ENCODE results near the gene CCDC85B. TPM values are rescaled to one million over a fixed set of nuclear protein-coding genes. Genes with fewer than 3 reads are reported as not detected.

The CCDC85B gene
- total and polyA plus RNA-seq, 2 of the 13 experiments (the other 11 are each of a cell fraction or from before 2014, with no cell fraction given) = 8.2 to 19.5 TPM

DNA sequence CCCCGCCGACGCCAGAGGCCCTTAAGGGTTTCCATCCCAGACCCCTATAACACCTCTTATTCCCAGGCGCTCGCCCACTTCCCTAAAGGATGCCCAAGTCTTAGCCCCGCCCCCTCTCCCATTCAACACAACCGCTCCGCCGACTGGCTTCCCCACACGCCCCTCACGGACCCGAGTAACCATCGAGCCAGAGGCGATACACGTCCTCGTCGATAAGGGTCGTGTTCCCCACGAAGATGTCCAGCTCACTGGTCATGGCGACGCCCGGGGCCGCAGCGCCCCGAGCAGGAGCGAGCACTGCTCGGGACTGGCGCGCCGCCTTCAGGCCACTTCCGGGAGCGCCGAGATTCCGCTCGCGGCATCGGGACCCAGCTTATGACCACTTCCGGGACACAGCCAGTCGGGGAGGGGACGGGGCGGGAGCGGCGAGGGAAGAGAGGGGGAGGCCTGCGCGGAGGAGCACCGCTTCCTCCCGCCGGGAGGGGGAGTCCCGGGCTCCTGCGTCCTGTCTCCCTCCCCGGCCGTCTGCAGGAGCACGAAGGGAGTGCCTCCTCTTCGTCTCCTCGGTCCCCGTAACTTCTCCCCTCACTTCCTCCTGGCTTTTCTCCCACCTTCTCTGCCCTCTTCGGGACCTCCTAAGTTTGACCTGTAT is 2.2 kb upstream of the CCDC85B start, which contains the start of gene FIBP (continued):
- TF ChIP-seq, protein P1, sequence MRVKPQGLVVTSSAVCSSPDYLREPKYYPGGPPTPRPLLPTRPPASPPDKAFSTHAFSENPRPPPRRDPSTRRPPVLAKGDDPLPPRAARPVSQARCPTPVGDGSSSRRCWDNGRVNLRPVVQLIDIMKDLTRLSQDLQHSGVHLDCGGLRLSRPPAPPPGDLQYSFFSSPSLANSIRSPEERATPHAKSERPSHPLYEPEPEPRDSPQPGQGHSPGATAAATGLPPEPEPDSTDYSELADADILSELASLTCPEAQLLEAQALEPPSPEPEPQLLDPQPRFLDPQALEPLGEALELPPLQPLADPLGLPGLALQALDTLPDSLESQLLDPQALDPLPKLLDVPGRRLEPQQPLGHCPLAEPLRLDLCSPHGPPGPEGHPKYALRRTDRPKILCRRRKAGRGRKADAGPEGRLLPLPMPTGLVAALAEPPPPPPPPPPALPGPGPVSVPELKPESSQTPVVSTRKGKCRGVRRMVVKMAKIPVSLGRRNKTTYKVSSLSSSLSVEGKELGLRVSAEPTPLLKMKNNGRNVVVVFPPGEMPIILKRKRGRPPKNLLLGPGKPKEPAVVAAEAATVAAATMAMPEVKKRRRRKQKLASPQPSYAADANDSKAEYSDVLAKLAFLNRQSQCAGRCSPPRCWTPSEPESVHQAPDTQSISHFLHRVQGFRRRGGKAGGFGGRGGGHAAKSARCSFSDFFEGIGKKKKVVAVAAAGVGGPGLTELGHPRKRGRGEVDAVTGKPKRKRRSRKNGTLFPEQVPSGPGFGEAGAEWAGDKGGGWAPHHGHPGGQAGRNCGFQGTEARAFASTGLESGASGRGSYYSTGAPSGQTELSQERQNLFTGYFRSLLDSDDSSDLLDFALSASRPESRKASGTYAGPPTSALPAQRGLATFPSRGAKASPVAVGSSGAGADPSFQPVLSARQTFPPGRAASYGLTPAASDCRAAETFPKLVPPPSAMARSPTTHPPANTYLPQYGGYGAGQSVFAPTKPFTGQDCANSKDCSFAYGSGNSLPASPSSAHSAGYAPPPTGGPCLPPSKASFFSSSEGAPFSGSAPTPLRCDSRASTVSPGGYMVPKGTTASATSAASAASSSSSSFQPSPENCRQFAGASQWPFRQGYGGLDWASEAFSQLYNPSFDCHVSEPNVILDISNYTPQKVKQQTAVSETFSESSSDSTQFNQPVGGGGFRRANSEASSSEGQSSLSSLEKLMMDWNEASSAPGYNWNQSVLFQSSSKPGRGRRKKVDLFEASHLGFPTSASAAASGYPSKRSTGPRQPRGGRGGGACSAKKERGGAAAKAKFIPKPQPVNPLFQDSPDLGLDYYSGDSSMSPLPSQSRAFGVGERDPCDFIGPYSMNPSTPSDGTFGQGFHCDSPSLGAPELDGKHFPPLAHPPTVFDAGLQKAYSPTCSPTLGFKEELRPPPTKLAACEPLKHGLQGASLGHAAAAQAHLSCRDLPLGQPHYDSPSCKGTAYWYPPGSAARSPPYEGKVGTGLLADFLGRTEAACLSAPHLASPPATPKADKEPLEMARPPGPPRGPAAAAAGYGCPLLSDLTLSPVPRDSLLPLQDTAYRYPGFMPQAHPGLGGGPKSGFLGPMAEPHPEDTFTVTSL (CRISPR knock-in tag; IDR thresholded peaks at IDR 0.05; ENCODE audit: borderline replicate concordance) = no peak
- TF ChIP-seq ZNF33B (CRISPR knock-in tag; IDR thresholded peaks at IDR 0.05) (no peak), PAWR (CRISPR knock-in tag; IDR thresholded peaks at IDR 0.05; ENCODE audit: borderline replicate concordance) (no peak), SP140L (CRISPR knock-in tag; IDR thresholded peaks at IDR 0.05; ENCODE audit: borderline replicate concordance) (no peak), KLF11 (CRISPR knock-in tag; IDR thresholded peaks at IDR 0.05) (no peak; the same call in 1 of the 2 replicates), CBX1 (IDR thresholded peaks at IDR 0.05; ENCODE audit: low read depth) (no peak), SATB2 (CRISPR knock-in tag; IDR thresholded peaks at IDR 0.05) (no peak), ZNF777 (CRISPR knock-in tag; IDR thresholded peaks at IDR 0.05) (peak; percentile 76), TSC22D2 (CRISPR knock-in tag; IDR thresholded peaks at IDR 0.05; ENCODE audit: borderline replicate concordance) (no peak), MTF2 (CRISPR knock-in tag; IDR thresholded peaks at IDR 0.05; ENCODE audit: borderline replicate concordance) (peak; percentile 96), NR3C1 (CRISPR knock-in tag; IDR thresholded peaks at IDR 0.05) (no peak), SRSF1 (optimal IDR thresholded peaks at IDR 0.05; ENCODE audit: low read depth, low read length) (no peak), XRCC5 (optimal IDR thresholded peaks at IDR 0.05; ENCODE audit: low read length) (peak; percentile 71), ZBTB1 (CRISPR knock-in tag; IDR thresholded peaks at IDR 0.05; ENCODE audit: borderline replicate concordance) (no peak), ZBTB3 (CRISPR knock-in tag; IDR thresholded peaks at IDR 0.05; ENCODE audit: borderline replicate concordance, low read depth) (no peak), MTA1 (CRISPR knock-in tag; IDR thresholded peaks at IDR 0.05; ENCODE audit: borderline replicate concordance) (no peak), ZKSCAN5 (CRISPR knock-in tag; IDR thresholded peaks at IDR 0.05) (no peak)
- TF ChIP-seq, protein P2, sequence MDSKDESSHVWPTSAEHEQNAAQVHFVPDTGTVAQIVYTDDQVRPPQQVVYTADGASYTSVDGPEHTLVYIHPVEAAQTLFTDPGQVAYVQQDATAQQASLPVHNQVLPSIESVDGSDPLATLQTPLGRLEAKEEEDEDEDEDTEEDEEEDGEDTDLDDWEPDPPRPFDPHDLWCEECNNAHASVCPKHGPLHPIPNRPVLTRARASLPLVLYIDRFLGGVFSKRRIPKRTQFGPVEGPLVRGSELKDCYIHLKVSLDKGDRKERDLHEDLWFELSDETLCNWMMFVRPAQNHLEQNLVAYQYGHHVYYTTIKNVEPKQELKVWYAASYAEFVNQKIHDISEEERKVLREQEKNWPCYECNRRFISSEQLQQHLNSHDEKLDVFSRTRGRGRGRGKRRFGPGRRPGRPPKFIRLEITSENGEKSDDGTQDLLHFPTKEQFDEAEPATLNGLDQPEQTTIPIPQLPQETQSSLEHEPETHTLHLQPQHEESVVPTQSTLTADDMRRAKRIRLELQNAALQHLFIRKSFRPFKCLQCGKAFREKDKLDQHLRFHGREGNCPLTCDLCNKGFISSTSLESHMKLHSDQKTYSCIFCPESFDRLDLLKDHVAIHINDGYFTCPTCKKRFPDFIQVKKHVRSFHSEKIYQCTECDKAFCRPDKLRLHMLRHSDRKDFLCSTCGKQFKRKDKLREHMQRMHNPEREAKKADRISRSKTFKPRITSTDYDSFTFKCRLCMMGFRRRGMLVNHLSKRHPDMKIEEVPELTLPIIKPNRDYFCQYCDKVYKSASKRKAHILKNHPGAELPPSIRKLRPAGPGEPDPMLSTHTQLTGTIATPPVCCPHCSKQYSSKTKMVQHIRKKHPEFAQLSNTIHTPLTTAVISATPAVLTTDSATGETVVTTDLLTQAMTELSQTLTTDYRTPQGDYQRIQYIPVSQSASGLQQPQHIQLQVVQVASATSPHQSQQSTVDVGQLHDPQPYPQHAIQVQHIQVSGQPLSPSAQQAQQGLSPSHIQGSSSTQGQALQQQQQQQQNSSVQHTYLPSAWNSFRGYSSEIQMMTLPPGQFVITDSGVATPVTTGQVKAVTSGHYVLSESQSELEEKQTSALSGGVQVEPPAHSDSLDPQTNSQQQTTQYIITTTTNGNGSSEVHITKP (CRISPR knock-in tag; IDR thresholded peaks at IDR 0.05; ENCODE audit: low read depth) = peak; percentile 84
- TF ChIP-seq, protein P3, sequence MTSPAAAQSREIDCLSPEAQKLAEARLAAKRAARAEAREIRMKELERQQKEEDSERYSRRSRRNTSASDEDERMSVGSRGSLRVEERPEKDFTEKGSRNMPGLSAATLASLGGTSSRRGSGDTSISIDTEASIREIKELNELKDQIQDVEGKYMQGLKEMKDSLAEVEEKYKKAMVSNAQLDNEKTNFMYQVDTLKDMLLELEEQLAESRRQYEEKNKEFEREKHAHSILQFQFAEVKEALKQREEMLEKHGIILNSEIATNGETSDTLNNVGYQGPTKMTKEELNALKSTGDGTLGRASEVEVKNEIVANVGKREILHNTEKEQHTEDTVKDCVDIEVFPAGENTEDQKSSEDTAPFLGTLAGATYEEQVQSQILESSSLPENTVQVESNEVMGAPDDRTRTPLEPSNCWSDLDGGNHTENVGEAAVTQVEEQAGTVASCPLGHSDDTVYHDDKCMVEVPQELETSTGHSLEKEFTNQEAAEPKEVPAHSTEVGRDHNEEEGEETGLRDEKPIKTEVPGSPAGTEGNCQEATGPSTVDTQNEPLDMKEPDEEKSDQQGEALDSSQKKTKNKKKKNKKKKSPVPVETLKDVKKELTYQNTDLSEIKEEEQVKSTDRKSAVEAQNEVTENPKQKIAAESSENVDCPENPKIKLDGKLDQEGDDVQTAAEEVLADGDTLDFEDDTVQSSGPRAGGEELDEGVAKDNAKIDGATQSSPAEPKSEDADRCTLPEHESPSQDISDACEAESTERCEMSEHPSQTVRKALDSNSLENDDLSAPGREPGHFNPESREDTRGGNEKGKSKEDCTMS (CRISPR knock-in tag; conservative IDR thresholded peaks at IDR 0.05) = no peak

Data from HepG2 (cell line).